Stimulated activated CD4-positive, alpha-beta T cell treated with anti-CD3 and anti-CD28 coated beads, Interleukin-1b, Interleukin-23, amount 100 ng/mL, for 24 hours (primary cell): ENCODE data around the gene UPF2.

Experiments used
- DNase-seq, 4 experiments: peaks; one replicate each; pipeline ENCODE4 v3.0.0-alpha.2; 2020; ENCODE audit warnings: low read depth in 4 of 4, low spot score in 1 of 4

UPF2 gene

GRCh38 chr10:11870461-11870780 lies 172.2 kb downstream of the UPF2 start:
- no peak for DNase-seq
